HG03196 (cell line): ENCODE data around the gene LMBR1.
"Not testable (repeated sequence)": the region's sequence is repeated elsewhere in the genome, so short reads cannot be mapped to it uniquely, and the experiment has no call there.

Source experiments
- ATAC-seq: cut with Tn5 transposase; IDR thresholded peaks from one replicate; pipeline ENCODE4 v1.9.1; 2021; ENCODE audit not compliant: unreplicated experiment

Gene LMBR1

DNA sequence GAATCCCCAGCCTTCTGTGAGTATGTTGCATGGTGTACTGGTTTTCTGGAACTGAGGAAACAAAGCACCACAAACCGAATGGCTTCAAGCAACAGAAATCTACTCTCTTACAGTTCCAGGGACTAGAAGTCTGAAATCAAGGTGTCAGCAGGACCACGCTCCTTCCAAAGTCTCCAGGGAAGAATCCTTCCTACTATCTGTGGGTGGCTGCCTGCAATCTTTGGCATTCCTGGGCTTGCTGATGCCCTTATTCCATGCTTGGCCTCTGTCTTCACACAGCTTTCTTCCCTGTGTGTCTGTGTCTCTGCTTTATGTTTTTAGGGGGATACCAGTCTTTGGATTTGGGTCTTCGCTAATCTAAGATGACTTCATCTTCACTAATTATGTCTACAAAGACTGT, 81.3 kb downstream of the LMBR1 start:
- ATAC-seq, result no peak

DNA sequence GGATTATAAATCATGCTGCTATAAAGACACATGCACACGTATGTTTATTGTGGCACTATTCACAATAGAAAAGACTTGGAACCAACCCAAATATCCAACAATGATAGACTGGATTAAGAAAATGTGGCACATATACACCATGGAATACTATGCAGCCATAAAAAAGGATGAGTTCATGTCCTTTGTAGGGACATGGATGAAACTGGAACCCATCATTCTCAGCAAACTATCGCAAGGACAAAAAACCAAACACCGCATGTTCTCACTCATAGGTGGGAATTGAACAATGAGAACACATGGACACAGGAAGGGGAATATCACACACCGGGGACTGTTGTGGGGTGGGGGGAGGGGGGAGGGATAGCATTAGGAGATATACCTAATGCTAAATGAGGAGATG, 89.3 kb downstream of the LMBR1 start:
- not testable (repeated sequence) for ATAC-seq

- no peak for ATAC-seq
Observed at GRCh38 chr7:156802214-156802613, 90.8 kb downstream of the LMBR1 start.

GRCh38 chr7:156795415-156795814, 97.6 kb downstream of the LMBR1 start:
- ATAC-seq, result no peak

GRCh38 chr7:156793334-156793733, 99.6 kb downstream of the LMBR1 start:
- no peak for ATAC-seq

- ATAC-seq, result no peak
Observed at GRCh38 chr7:156792611-156793010, 100.4 kb downstream of the LMBR1 start.

GRCh38 chr7:156791241-156791640, 101.7 kb downstream of the LMBR1 start:
- no peak for ATAC-seq

DNA sequence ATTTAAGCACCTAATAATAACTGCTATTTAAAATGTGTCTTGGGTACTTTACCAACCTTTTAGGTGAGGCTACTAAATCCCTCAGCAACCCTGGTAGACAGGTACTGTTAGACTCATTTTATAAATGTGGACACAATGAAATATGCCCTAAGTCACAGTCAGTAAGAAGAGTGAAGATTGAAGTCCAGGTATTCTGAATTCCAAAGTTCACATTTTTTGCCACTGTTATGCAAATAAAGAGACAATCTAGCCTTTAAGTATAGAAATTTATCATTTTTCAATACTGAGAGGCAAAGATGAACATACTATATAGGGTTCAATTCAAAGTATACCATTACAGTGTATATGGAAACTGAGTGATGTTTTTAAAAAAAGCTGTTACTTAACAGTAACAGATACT, 102.7 kb downstream of the LMBR1 start:
- no peak for ATAC-seq

- no peak for ATAC-seq
Observed at GRCh38 chr7:156785998-156786543, 106.9 kb downstream of the LMBR1 start.

DNA sequence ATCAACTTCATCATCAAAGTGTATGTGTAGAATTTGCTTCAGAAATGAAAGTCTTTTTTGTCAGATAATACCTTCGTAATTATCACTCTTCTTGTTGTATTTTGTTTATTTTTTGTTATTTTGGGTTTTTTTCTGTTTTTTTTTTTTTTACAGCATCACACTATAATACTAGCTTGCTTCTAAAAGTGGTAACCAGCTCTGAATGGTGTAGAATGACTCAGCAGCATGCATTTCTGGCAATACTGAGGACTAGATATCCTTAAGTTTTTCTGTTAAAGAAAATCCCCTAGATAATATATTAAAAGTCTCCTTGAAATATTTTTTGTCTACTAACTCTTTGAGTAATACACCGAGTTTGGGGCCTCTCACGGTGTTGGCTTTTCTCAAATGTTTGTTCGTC, 109.1 kb downstream of the LMBR1 start:
- no peak for ATAC-seq

DNA sequence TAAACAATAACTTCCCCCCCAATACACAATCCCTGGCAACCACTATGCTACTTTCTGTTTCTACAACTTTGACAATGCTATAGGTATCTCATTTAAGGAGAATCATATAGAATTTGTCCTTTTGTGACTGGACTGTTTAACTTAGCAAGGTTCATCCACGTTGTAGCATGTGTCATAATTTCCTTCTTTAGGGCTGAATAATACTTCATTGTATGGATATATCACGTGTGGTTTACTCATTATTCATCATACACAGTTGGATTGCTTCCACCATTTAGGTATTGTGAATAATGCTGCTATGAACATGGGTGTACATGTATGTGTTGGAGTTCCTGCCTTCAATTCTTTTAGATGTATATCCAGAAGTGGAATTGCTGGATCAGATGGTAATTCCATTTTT, 111.0 kb downstream of the LMBR1 start:
- peak; percentile 29 for ATAC-seq

- peak; percentile 84 for ATAC-seq
Observed at GRCh38 chr7:156780724-156781455, 112.1 kb downstream of the LMBR1 start.

DNA sequence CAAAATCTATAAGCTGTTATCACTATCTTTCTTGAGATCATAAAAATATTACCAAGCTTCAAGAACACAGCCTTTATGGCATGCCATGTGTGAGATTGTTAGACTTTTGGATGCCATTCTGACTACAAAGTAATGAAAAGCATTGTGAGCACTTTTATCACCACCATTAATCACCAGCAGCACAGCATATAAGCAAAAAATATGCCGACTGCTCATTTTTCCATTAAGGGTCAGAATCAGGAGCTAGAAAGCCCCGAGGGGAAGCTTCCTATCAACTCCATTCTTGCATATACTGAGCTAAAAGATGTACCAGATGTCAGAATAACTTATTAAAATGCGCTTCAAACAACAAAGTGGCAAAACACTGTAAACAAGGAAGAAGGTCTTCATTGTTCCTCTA, 114.3 kb downstream of the LMBR1 start:
- no peak for ATAC-seq

DNA sequence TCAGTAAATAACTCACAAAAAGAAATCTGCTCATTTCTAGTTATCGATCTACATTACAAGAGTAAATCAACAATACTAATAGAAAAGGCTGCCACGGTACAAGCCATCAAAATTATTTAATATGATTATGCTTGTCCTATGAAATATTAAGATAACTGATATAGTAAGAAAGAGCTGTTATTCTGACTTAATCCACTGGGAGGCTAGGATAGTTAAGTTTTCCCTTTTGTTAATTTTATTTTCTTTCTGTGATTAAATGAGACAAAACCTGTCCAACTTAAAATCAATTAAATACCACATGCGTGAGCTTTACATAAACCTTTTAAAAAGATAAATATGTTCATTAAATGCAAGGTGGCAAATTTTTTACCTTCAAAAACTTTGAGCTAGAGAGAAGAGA, 114.8 kb downstream of the LMBR1 start:
- no peak for ATAC-seq

DNA sequence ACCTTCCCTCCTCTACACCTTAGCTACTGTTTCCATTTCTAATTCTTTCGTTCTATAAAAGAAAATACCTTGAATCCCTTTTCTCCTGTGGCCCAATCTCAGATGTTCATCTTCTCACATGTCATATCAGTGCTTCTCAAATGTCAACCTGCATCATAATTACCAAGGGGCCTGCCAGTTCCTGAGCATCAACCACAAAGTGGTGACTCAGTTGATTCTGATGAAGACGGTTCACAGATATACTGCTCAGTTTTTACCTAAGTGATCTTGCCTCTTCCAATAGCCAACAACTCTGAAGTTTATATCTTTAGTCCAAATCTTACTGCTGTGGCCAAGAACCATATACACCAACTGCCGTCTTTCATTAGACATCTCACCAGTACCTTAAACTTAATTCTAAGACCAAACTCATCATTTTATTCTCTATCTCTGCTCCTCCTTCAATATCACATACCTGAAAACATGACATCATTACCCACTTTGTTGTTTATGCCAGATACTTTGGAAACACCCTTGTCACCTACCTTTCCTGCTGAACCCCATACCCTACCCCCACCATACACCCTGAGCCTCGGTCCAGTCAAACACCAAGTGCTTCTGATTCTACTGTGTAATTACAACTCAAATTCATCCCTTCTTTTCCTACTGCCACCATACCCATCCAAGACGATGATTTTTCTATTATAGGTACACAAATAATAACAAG, 115.5 kb downstream of the LMBR1 start:
- ATAC-seq, result no peak

GRCh38 chr7:156776527-156776926, 116.5 kb downstream of the LMBR1 start:
- ATAC-seq, result no peak

DNA sequence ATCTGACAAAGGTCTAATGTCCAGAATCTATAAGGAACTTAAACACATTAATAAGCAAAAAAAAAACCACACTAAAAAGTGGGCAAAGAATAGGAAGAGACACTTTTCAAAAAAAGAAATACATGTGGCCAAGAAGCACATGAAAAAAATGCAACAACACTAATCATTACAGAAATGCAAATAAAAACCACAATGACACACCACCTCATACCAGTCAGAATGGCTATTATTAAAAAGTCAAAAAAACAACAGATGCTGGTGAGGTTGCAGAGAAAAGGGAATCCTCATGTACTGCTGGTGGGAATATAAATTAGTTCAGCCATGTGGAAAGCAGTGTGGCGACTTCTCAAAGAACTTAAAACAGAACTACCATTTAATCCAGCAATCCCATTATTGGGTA, 119.0 kb downstream of the LMBR1 start:
- ATAC-seq, result no peak

- ATAC-seq, result no peak
Observed at GRCh38 chr7:156772725-156773124, 120.3 kb downstream of the LMBR1 start.

GRCh38 chr7:156768698-156769472, 124.1 kb downstream of the LMBR1 start:
- no peak for ATAC-seq

- ATAC-seq, result no peak
Observed at GRCh38 chr7:156766666-156767065, 126.3 kb downstream of the LMBR1 start.

- ATAC-seq, result no peak
Observed at GRCh38 chr7:156765901-156766656, 126.9 kb downstream of the LMBR1 start.
